HEK293 (cell line): ENCODE data around the gene NMNAT3.

Experiments
- EGR2 ChIP-seq: fragments of 450-650 bp; formaldehyde crosslinking; IDR thresholded peaks from 2 replicates; pipeline ENCODE4 v1.5.1; 2016; ENCODE audit warnings: low read depth, missing biosample characterization, missing genetic modification characterization
- FEZF1 ChIP-seq: fragments of 450-650 bp; formaldehyde crosslinking; IDR thresholded peaks from 2 replicates; pipeline ENCODE4 v1.5.1; 2016; ENCODE audit warnings: missing biosample characterization, missing genetic modification characterization
- GLIS1 ChIP-seq: fragments of 450-650 bp; formaldehyde crosslinking; IDR thresholded peaks from 2 replicates; pipeline ENCODE4 v1.5.1; 2016; ENCODE audit warnings: missing biosample characterization, missing genetic modification characterization
- HOXC10 ChIP-seq: sonication (generic); formaldehyde crosslinking; IDR thresholded peaks from 2 replicates; pipeline ENCODE4 v1.8.1; 2023; ENCODE audit warnings: mild to moderate bottlenecking, missing genetic modification reagents
- WT1 ChIP-seq: fragments of 450-650 bp; formaldehyde crosslinking; IDR thresholded peaks from 2 replicates; pipeline ENCODE4 v1.5.1; 2016; ENCODE audit warnings: missing biosample characterization, missing genetic modification characterization
- YY1 ChIP-seq: fragments of 450-650 bp; formaldehyde crosslinking; IDR thresholded peaks from 2 replicates; pipeline ENCODE4 v1.5.1; 2018; ENCODE audit warnings: missing biosample characterization, missing genetic modification characterization
- ZBTB48 ChIP-seq: fragments of 450-650 bp; formaldehyde crosslinking; IDR thresholded peaks from 2 replicates; pipeline ENCODE4 v1.5.1; 2016; ENCODE audit warnings: missing biosample characterization, missing genetic modification characterization
- ZFHX2 ChIP-seq: fragments of 450-650 bp; formaldehyde crosslinking; conservative IDR thresholded peaks from 2 replicates; pipeline ENCODE4 v1.5.1; 2016; ENCODE audit warnings: missing biosample characterization, missing genetic modification characterization
- ZNF112 ChIP-seq: fragments of 450-650 bp; formaldehyde crosslinking; IDR thresholded peaks from 2 replicates; pipeline ENCODE4 v1.5.0; 2017; ENCODE audit warnings: missing biosample characterization, missing genetic modification characterization
- ZNF175 ChIP-seq: fragments of 450-650 bp; formaldehyde crosslinking; IDR thresholded peaks from 2 replicates; pipeline ENCODE4 v1.5.1; 2016; ENCODE audit warnings: missing biosample characterization, missing genetic modification characterization
- ZNF239 ChIP-seq: fragments of 450-650 bp; formaldehyde crosslinking; IDR thresholded peaks from 2 replicates; pipeline ENCODE4 v1.5.1; 2016; ENCODE audit warnings: missing biosample characterization, missing genetic modification characterization
- ZNF274 ChIP-seq, 2 experiments: fragments of 200-500 bp in 1 of 2; fragments of 450-650 bp in 1 of 2; sonication (Bioruptor generic) in 1 of 2; formaldehyde crosslinking in 1 of 2; IDR thresholded peaks; 2 replicates each; pipeline versions ENCODE4 v1.5.1 to v1.6.1; 2014 to 2016; ENCODE audit warnings: borderline replicate concordance in 1 of 2, inconsistent platforms in 1 of 2, low read length in 1 of 2, missing biosample characterization in 1 of 2, missing genetic modification characterization in 1 of 2
- ZNF292 ChIP-seq: fragments of 450-650 bp; formaldehyde crosslinking; IDR thresholded peaks from 2 replicates; pipeline ENCODE4 v1.5.1; 2016; ENCODE audit warnings: low read depth, missing biosample characterization, missing genetic modification characterization, borderline replicate concordance
- ZNF324 ChIP-seq: fragments of 450-650 bp; formaldehyde crosslinking; IDR thresholded peaks from 2 replicates; pipeline ENCODE4 v1.5.1; 2016; ENCODE audit warnings: missing biosample characterization, missing genetic modification characterization
- ZNF350 ChIP-seq: fragments of 450-650 bp; formaldehyde crosslinking; IDR thresholded peaks from 2 replicates; pipeline ENCODE4 v1.5.0; 2017; ENCODE audit warnings: missing biosample characterization, mild to moderate bottlenecking, missing genetic modification characterization
- ZNF404 ChIP-seq: fragments of 450-650 bp; formaldehyde crosslinking; IDR thresholded peaks from 2 replicates; pipeline ENCODE4 v1.5.1; 2017; ENCODE audit warnings: missing biosample characterization, missing genetic modification characterization
- ZNF514 ChIP-seq: fragments of 450-650 bp; formaldehyde crosslinking; IDR thresholded peaks from 2 replicates; pipeline ENCODE4 v1.5.1; 2016; ENCODE audit warnings: missing biosample characterization, missing genetic modification characterization
- ZNF529 ChIP-seq: fragments of 450-650 bp; formaldehyde crosslinking; IDR thresholded peaks from 2 replicates; pipeline ENCODE4 v1.5.1; 2017; ENCODE audit warnings: missing genetic modification characterization, missing biosample characterization; ENCODE audit not compliant: insufficient replicate concordance
- ZNF571 ChIP-seq: fragments of 450-650 bp; formaldehyde crosslinking; IDR thresholded peaks from 2 replicates; pipeline ENCODE4 v1.5.0; 2017; ENCODE audit warnings: missing biosample characterization, missing genetic modification characterization
- ZNF660 ChIP-seq: fragments of 450-650 bp; IDR thresholded peaks from 2 replicates; pipeline ENCODE4 v1.5.1; 2018; ENCODE audit warnings: missing biosample characterization, mild to moderate bottlenecking, missing genetic modification characterization
- ZNF677 ChIP-seq: fragments of 450-650 bp; IDR thresholded peaks from 2 replicates; pipeline ENCODE4 v1.5.0; 2018; ENCODE audit warnings: missing biosample characterization, mild to moderate bottlenecking, missing genetic modification characterization, moderate library complexity
- ZNF76 ChIP-seq: fragments of 450-650 bp; formaldehyde crosslinking; IDR thresholded peaks from 2 replicates; pipeline ENCODE4; 2016; ENCODE audit warnings: low read depth, missing biosample characterization, missing genetic modification characterization, borderline replicate concordance
- ZNF785 ChIP-seq: fragments of 450-650 bp; formaldehyde crosslinking; IDR thresholded peaks from 2 replicates; pipeline ENCODE4 v1.5.1; 2016; ENCODE audit warnings: missing biosample characterization, missing genetic modification characterization
- ZNF791 ChIP-seq: fragments of 450-650 bp; formaldehyde crosslinking; IDR thresholded peaks from 2 replicates; pipeline ENCODE4 v1.5.1; 2016; ENCODE audit warnings: missing biosample characterization, missing genetic modification characterization
- ZNF792 ChIP-seq: fragments of 450-650 bp; formaldehyde crosslinking; IDR thresholded peaks from 2 replicates; pipeline ENCODE4 v1.5.1; 2016; ENCODE audit warnings: missing biosample characterization, missing genetic modification characterization
- ZSCAN30 ChIP-seq: fragments of 450-650 bp; IDR thresholded peaks from 2 replicates; pipeline ENCODE4 v1.5.1; 2018; ENCODE audit warnings: missing biosample characterization, mild to moderate bottlenecking, missing genetic modification characterization, moderate library complexity
- TF ChIP-seq, protein P1 (sequence below): fragments of 450-650 bp; formaldehyde crosslinking; IDR thresholded peaks from 2 replicates; pipeline ENCODE4 v1.5.1; 2016; ENCODE audit warnings: missing biosample characterization, missing genetic modification characterization, low read depth
- TF ChIP-seq, protein P2 (sequence below): fragments of 450-650 bp; formaldehyde crosslinking; IDR thresholded peaks from 2 replicates; pipeline ENCODE4 v1.5.1; 2017; ENCODE audit warnings: missing biosample characterization, missing genetic modification characterization
- TF ChIP-seq, protein P3 (sequence below): fragments of 450-650 bp; formaldehyde crosslinking; IDR thresholded peaks from 2 replicates; pipeline ENCODE4 v1.5.1; 2016; ENCODE audit warnings: missing biosample characterization, missing genetic modification characterization
- TF ChIP-seq, protein P4 (sequence below): fragments of 450-650 bp; formaldehyde crosslinking; optimal IDR thresholded peaks from 2 replicates; pipeline ENCODE3; 2016; ENCODE audit warnings: missing biosample characterization, mild to moderate bottlenecking, missing genetic modification characterization
- TF ChIP-seq, protein P5 (sequence below): fragments of 450-650 bp; formaldehyde crosslinking; IDR thresholded peaks from 2 replicates; pipeline ENCODE4 v1.5.1; 2016; ENCODE audit warnings: missing biosample characterization, missing genetic modification characterization, low read depth
- TF ChIP-seq, protein P6 (sequence below): fragments of 450-650 bp; formaldehyde crosslinking; IDR thresholded peaks from 2 replicates; pipeline ENCODE4 v1.5.1; 2016; ENCODE audit warnings: missing biosample characterization, missing genetic modification characterization

The NMNAT3 gene

DNA sequence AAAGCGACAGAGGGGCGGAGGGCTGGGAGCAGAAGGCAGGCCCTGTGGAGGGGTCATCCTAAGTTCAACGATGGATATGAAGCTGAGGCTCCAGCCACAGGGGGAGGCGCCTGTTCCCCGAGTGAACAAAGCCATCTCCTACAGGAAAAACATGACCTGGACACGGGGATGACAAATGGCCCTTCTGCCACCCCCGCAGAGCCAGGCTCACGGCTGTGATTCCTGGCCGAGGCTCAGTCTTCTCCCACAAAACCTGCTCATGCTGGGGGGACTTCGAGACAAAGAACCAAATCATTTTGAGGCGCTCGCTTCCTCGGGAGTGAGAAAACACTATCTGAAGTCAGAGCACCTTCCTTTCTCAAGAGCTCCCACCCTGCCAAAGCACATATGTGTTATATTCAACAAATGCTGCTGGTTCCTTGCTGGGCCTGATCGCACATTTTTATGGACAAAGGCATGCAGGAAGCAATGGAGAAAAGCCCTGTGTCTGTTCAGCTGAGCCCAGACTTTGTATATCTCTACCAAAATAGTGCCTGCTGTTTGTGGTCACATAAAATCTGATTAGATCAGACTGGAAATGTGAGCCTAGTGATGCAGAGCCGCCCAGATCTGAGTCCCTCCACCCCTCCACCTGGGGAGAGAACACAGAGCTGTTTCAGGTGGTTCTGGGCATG lies 143.9 kb downstream of the NMNAT3 start (continued):
- TF ChIP-seq, protein P1, sequence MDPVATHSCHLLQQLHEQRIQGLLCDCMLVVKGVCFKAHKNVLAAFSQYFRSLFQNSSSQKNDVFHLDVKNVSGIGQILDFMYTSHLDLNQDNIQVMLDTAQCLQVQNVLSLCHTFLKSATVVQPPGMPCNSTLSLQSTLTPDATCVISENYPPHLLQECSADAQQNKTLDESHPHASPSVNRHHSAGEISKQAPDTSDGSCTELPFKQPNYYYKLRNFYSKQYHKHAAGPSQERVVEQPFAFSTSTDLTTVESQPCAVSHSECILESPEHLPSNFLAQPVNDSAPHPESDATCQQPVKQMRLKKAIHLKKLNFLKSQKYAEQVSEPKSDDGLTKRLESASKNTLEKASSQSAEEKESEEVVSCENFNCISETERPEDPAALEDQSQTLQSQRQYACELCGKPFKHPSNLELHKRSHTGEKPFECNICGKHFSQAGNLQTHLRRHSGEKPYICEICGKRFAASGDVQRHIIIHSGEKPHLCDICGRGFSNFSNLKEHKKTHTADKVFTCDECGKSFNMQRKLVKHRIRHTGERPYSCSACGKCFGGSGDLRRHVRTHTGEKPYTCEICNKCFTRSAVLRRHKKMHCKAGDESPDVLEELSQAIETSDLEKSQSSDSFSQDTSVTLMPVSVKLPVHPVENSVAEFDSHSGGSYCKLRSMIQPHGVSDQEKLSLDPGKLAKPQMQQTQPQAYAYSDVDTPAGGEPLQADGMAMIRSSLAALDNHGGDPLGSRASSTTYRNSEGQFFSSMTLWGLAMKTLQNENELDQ (tag by site-specific recombination) = no peak
- 0 out of 2 replicates have a peak, but pooled peaks have one; percentile 11 for TF ChIP-seq ZSCAN30
- TF ChIP-seq ZNF571 (tag by site-specific recombination) = no peak
- TF ChIP-seq, protein P2, sequence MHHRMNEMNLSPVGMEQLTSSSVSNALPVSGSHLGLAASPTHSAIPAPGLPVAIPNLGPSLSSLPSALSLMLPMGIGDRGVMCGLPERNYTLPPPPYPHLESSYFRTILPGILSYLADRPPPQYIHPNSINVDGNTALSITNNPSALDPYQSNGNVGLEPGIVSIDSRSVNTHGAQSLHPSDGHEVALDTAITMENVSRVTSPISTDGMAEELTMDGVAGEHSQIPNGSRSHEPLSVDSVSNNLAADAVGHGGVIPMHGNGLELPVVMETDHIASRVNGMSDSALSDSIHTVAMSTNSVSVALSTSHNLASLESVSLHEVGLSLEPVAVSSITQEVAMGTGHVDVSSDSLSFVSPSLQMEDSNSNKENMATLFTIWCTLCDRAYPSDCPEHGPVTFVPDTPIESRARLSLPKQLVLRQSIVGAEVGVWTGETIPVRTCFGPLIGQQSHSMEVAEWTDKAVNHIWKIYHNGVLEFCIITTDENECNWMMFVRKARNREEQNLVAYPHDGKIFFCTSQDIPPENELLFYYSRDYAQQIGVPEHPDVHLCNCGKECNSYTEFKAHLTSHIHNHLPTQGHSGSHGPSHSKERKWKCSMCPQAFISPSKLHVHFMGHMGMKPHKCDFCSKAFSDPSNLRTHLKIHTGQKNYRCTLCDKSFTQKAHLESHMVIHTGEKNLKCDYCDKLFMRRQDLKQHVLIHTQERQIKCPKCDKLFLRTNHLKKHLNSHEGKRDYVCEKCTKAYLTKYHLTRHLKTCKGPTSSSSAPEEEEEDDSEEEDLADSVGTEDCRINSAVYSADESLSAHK (tag by site-specific recombination) = peak; percentile 79
- peak; percentile 83 for TF ChIP-seq FEZF1 (tag by site-specific recombination)
- TF ChIP-seq ZNF76 (tag by site-specific recombination) = no peak; the same call in 1 of the 2 replicates
- TF ChIP-seq, protein P3, sequence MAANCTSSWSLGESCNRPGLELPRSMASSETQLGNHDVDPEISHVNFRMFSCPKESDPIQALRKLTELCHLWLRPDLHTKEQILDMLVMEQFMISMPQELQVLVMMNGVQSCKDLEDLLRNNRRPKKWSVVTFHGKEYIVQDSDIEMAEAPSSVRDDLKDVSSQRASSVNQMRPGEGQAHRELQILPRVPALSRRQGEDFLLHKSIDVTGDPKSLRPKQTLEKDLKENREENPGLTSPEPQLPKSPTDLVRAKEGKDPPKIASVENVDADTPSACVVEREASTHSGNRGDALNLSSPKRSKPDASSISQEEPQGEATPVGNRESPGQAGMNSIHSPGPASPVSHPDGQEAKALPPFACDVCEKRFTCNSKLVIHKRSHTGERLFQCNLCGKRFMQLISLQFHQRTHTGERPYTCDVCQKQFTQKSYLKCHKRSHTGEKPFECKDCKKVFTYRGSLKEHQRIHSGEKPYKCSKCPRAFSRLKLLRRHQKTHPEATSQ (tag by site-specific recombination) = no peak
- peak; percentile 48; the same call in 1 of the 2 replicates for TF ChIP-seq ZFHX2
- TF ChIP-seq ZNF792 (tag by site-specific recombination) = no peak
- no peak for TF ChIP-seq ZNF112 (tag by site-specific recombination)
- no peak for TF ChIP-seq ZNF791
- TF ChIP-seq ZNF404 (tag by site-specific recombination) = no peak
- TF ChIP-seq ZNF529 (tag by site-specific recombination) = no peak
- no peak for TF ChIP-seq ZNF785 (tag by site-specific recombination)
- TF ChIP-seq HOXC10 (CRISPR knock-in tag) = no peak
- TF ChIP-seq ZNF175 = no peak
- no peak for TF ChIP-seq ZNF514 (tag by site-specific recombination)
- 0 out of 2 replicates have a peak, but pooled peaks have one; percentile 25 for TF ChIP-seq EGR2
- TF ChIP-seq ZNF677 (tag by site-specific recombination) = no peak
- TF ChIP-seq ZNF239 = no peak
- TF ChIP-seq, protein P4, sequence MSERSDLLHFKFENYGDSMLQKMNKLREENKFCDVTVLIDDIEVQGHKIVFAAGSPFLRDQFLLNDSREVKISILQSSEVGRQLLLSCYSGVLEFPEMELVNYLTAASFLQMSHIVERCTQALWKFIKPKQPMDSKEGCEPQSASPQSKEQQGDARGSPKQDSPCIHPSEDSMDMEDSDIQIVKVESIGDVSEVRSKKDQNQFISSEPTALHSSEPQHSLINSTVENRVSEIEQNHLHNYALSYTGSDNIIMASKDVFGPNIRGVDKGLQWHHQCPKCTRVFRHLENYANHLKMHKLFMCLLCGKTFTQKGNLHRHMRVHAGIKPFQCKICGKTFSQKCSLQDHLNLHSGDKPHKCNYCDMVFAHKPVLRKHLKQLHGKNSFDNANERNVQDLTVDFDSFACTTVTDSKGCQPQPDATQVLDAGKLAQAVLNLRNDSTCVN (tag by site-specific recombination) = no peak
- TF ChIP-seq, protein P5, sequence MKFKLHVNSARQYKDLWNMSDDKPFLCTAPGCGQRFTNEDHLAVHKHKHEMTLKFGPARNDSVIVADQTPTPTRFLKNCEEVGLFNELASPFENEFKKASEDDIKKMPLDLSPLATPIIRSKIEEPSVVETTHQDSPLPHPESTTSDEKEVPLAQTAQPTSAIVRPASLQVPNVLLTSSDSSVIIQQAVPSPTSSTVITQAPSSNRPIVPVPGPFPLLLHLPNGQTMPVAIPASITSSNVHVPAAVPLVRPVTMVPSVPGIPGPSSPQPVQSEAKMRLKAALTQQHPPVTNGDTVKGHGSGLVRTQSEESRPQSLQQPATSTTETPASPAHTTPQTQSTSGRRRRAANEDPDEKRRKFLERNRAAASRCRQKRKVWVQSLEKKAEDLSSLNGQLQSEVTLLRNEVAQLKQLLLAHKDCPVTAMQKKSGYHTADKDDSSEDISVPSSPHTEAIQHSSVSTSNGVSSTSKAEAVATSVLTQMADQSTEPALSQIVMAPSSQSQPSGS (tag by site-specific recombination) = no peak
- peak; percentile 75 for TF ChIP-seq WT1 (tag by site-specific recombination)
- no peak for TF ChIP-seq ZBTB48 (tag by site-specific recombination)
- TF ChIP-seq, protein P6, sequence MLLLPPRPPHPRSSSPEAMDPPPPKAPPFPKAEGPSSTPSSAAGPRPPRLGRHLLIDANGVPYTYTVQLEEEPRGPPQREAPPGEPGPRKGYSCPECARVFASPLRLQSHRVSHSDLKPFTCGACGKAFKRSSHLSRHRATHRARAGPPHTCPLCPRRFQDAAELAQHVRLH (tag by site-specific recombination) = no peak
- no peak for TF ChIP-seq ZNF274 (IDR thresholded peaks at IDR 0.05; ENCODE audit: low read length)
- no peak for TF ChIP-seq ZNF274 (tag by site-specific recombination; IDR thresholded peaks at IDR 0.05; ENCODE audit: borderline replicate concordance)
- TF ChIP-seq ZNF292 (tag by site-specific recombination) = no peak
- TF ChIP-seq YY1 (tag by site-specific recombination) = no peak
- TF ChIP-seq ZNF660 (tag by site-specific recombination) = no peak
- peak; percentile 81 for TF ChIP-seq GLIS1 (tag by site-specific recombination)
- no peak for TF ChIP-seq ZNF350 (tag by site-specific recombination)
- no peak for TF ChIP-seq ZNF324 (tag by site-specific recombination)
